Middle frontal gyrus (tissue), 1 donor: ENCODE results near the gene MYBBP1A.

ENCODE experiments used
- DNase-seq: peaks from one replicate; pipeline ENCODE4 v3.0.0-alpha.2; 2015; ENCODE audit warnings: low spot score; ENCODE audit errors: extremely low spot score

MYBBP1A gene

GRCh38 chr17:4572131-4572530 lies 16.9 kb upstream of the MYBBP1A start:
- DNase-seq = no peak

GRCh38 chr17:4569591-4569990 lies 14.4 kb upstream of the MYBBP1A start:
- no peak for DNase-seq

GRCh38 chr17:4566785-4567184 lies 11.6 kb upstream of the MYBBP1A start:
- DNase-seq = no peak

- peak; percentile 61 for DNase-seq
Observed at GRCh38 chr17:4565209-4566141, 10.3 kb upstream of the MYBBP1A start.

GRCh38 chr17:4562015-4562969 lies 7.1 kb upstream of the MYBBP1A start:
- no peak for DNase-seq

- no peak for DNase-seq
Observed at GRCh38 chr17:4560837-4561256, 5.7 kb upstream of the MYBBP1A start.

- DNase-seq = no peak
Observed at GRCh38 chr17:4560421-4560820, 5.2 kb upstream of the MYBBP1A start, which contains the start of gene GGT6. Gene GGT6 (minus strand): TSS chr17:4560577. CDS start chr17:4560521, 56 bp downstream.

GRCh38 chr17:4559966-4560365 lies 4.8 kb upstream of the MYBBP1A start:
- DNase-seq = no peak

- DNase-seq = no peak
Observed at GRCh38 chr17:4559139-4559791, 4.1 kb upstream of the MYBBP1A start.

- DNase-seq = no peak
Observed at GRCh38 chr17:4558347-4558971, 3.3 kb upstream of the MYBBP1A start.

GRCh38 chr17:4557626-4558346 lies 2.6 kb upstream of the MYBBP1A start:
- DNase-seq = no peak

- DNase-seq = no peak
Observed at GRCh38 chr17:4556996-4557395, 1.8 kb upstream of the MYBBP1A start.

- no peak for DNase-seq
Observed at GRCh38 chr17:4555873-4556759, 932 bp upstream of the MYBBP1A start.

- no peak for DNase-seq
Observed at GRCh38 chr17:4554441-4554996, 665 bp downstream of the MYBBP1A start.

GRCh38 chr17:4553669-4554068 lies 1.5 kb downstream of the MYBBP1A start:
- no peak for DNase-seq

- DNase-seq = no peak
Observed at GRCh38 chr17:4551796-4552525, 3.2 kb downstream of the MYBBP1A start.

GRCh38 chr17:4551141-4551540 lies 4.0 kb downstream of the MYBBP1A start:
- DNase-seq = no peak

- no peak for DNase-seq
Observed at GRCh38 chr17:4550534-4551039, 4.6 kb downstream of the MYBBP1A start.
